Fibroblast of villous mesenchyme (primary cell): Measurements from ENCODE around the gene CDH4. TPM values are rescaled to one million over a fixed set of nuclear protein-coding genes. Genes with fewer than 3 reads are reported as not detected.

Source experiments
- DNase-seq: peaks from one replicate; pipeline ENCODE4 v3.0.0-alpha.2; 2010; ENCODE audit warnings: low read depth
- H3K4me3 ChIP-seq: 2 replicates; pipeline ENCODE4 v1.5.1; 2011; ENCODE audit warnings: low read depth, mild to moderate bottlenecking, low read length
- CTCF ChIP-seq: IDR thresholded peaks from 2 replicates; pipeline ENCODE4 v1.5.1; 2012; ENCODE audit warnings: low read depth, mild to moderate bottlenecking, low read length; ENCODE audit not compliant: insufficient read depth
- total RNA-seq: library from RNA; depleted of rRNA; stranded (reverse); fragments of >200 nt; gene quantifications from 2 replicates; pipeline ENCODE4 v1.2.3, GENCODE V29; 2012

Gene CDH4
- total RNA-seq, 1 donor: 1.7 TPM

GRCh38 chr20:61937963-61938838 lies 686.1 kb downstream of the CDH4 start:
- H3K4me3 ChIP-seq: no peak overlapping the region
- TF ChIP-seq CTCF: no peak
- no peak for DNase-seq

- no peak for DNase-seq
Observed at GRCh38 chr20:61938839-61939690, 687.0 kb downstream of the CDH4 start.

GRCh38 chr20:61939691-61940360 lies 687.8 kb downstream of the CDH4 start:
- H3K4me3 ChIP-seq: no peak overlapping the region
- DNase-seq: no peak
- TF ChIP-seq CTCF: no peak

More at GRCh38 chr20:61938839-61939690, 687.0 kb downstream of the CDH4 start:
- no peak for TF ChIP-seq CTCF
- no peak overlapping the region for H3K4me3 ChIP-seq

GRCh38 chr20:61940491-61940890 lies 688.4 kb downstream of the CDH4 start:
- H3K4me3 ChIP-seq: no peak overlapping the region
- no peak for TF ChIP-seq CTCF
- no peak for DNase-seq

- H3K4me3 ChIP-seq: no peak overlapping the region
- DNase-seq: no peak
- no peak for TF ChIP-seq CTCF
Observed at GRCh38 chr20:61940976-61941720, 689.1 kb downstream of the CDH4 start.
